IPS-15b (cell line): Measurements from ENCODE around the gene DNASE1L2.

ENCODE experiments used
- H3K27me3 ChIP-seq: one replicate; pipeline ENCODE4 v1.6.1; 2013; ENCODE audit warnings: low read length; ENCODE audit not compliant: control insufficient read depth, insufficient read depth
- H3K36me3 ChIP-seq: one replicate; pipeline ENCODE4 v1.6.1; 2013; ENCODE audit warnings: low read length; ENCODE audit not compliant: control insufficient read depth, insufficient read depth
- H3K4me1 ChIP-seq: one replicate; pipeline ENCODE4 v1.6.1; 2013; ENCODE audit warnings: mild to moderate bottlenecking, low read length; ENCODE audit not compliant: control insufficient read depth, insufficient read depth
- H3K4me3 ChIP-seq: one replicate; pipeline ENCODE4 v1.5.1; 2013; ENCODE audit warnings: low read depth, low read length
- H3K9ac ChIP-seq: one replicate; pipeline ENCODE4 v1.6.1; 2013; ENCODE audit warnings: low read depth, mild to moderate bottlenecking, low read length
- H3K9me3 ChIP-seq: one replicate; pipeline ENCODE4 v1.6.1; 2013; ENCODE audit warnings: mild to moderate bottlenecking, low read length; ENCODE audit not compliant: control insufficient read depth, insufficient read depth

Gene DNASE1L2

GRCh38 chr16:2278956-2279800 is 42.9 kb downstream of the DNASE1L2 start:
- no peaks in the 10 kb centered on the region for H3K27me3 ChIP-seq
- no peaks in the 10 kb centered on the region for H3K36me3 ChIP-seq
- no peak overlapping the region for H3K9ac ChIP-seq
- no peak overlapping the region for H3K4me3 ChIP-seq
- H3K4me1 ChIP-seq: no peaks in the 10 kb centered on the region
- no peaks in the 10 kb centered on the region for H3K9me3 ChIP-seq

DNA sequence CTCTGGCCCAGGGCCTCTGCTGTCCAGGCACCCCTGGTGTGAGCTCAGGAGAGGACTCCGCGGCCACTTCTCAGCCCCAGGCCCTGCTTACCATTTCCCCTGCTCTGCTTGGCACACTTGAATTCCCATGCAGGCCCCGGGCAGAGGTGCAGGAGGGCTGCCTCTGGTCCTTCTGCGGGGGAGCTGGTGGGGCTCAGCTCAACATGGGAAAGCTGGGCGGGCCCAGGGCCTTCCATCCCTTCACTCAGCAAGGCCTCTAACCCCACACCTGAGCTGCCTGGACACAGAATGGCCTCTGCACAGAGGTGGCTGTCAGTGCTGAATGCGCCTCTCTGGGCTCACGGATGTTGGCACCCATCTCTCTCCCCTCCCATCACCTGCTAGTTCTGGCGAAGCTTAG is 44.2 kb downstream of the DNASE1L2 start:
- Histone ChIP-seq H3K27me3 (no peaks in the 10 kb centered on the region), H3K9me3 (no peaks in the 10 kb centered on the region), H3K4me1 (no peaks in the 10 kb centered on the region), H3K4me3 (no peak overlapping the region), H3K36me3 (no peaks in the 10 kb centered on the region), H3K9ac (no peak overlapping the region)

GRCh38 chr16:2280981-2281542 is 44.8 kb downstream of the DNASE1L2 start:
- no peak overlapping the region for H3K9ac ChIP-seq
- no peaks in the 10 kb centered on the region for H3K36me3 ChIP-seq
- H3K4me1 ChIP-seq: no peaks in the 10 kb centered on the region
- H3K9me3 ChIP-seq: no peaks in the 10 kb centered on the region
- H3K27me3 ChIP-seq: no peaks in the 10 kb centered on the region
- no peak overlapping the region for H3K4me3 ChIP-seq

GRCh38 chr16:2282262-2282661 is 46.0 kb downstream of the DNASE1L2 start:
- no peaks in the 10 kb centered on the region for H3K36me3 ChIP-seq
- H3K4me3 ChIP-seq: no peak overlapping the region
- H3K9me3 ChIP-seq: no peaks in the 10 kb centered on the region
- no peaks in the 10 kb centered on the region for H3K4me1 ChIP-seq
- no peaks in the 10 kb centered on the region for H3K27me3 ChIP-seq
- no peak overlapping the region for H3K9ac ChIP-seq

GRCh38 chr16:2282866-2283555 is 46.8 kb downstream of the DNASE1L2 start:
- no peaks in the 10 kb centered on the region for H3K4me1 ChIP-seq
- no peak overlapping the region for H3K9ac ChIP-seq
- no peaks in the 10 kb centered on the region for H3K9me3 ChIP-seq
- H3K36me3 ChIP-seq: no peaks in the 10 kb centered on the region
- H3K27me3 ChIP-seq: no peaks in the 10 kb centered on the region
- H3K4me3 ChIP-seq: no peak overlapping the region

DNA sequence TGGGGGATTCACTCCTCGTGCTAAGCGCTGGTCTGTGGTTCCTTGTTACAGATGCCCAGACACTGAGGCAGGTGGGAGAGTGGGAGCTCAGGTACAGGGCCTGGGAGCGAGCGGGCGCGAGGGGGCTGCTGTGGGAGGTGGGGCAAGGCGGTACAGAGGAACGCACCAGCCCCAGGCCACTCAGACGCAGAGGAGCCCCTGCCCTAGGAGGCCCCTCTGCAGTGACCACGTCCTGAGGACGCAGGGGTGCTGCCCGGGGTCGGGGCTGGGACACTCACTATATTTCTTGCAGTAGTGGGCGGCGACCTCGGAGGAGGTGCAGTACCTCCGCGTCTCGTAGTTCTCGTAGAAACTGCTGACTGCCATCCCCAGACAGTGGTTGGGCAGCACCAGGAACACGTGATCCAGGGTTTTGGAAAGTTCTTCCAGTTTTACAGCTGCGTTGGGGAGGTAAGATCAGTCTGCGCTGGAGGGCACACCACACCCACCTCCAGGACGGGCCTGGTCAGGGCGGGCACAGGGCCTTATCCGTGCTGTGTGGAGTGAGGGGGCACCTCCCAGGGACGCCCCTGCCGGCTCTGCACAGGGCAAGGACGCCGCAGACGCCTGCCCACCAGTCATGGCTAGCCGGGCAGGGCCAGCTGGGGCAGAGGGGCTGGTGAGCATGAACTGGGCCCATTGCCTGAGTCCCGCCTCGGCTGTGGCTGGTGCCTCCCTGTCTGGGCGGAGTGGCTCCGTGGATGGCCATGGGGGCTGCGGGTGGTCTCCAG is 47.9 kb downstream of the DNASE1L2 start:
- H3K4me3 ChIP-seq: no peak overlapping the region
- H3K9ac ChIP-seq: no peak overlapping the region
- H3K4me1 ChIP-seq: no peaks in the 10 kb centered on the region
- H3K27me3 ChIP-seq: no peaks in the 10 kb centered on the region
- no peaks in the 10 kb centered on the region for H3K36me3 ChIP-seq
- H3K9me3 ChIP-seq: no peaks in the 10 kb centered on the region

DNA sequence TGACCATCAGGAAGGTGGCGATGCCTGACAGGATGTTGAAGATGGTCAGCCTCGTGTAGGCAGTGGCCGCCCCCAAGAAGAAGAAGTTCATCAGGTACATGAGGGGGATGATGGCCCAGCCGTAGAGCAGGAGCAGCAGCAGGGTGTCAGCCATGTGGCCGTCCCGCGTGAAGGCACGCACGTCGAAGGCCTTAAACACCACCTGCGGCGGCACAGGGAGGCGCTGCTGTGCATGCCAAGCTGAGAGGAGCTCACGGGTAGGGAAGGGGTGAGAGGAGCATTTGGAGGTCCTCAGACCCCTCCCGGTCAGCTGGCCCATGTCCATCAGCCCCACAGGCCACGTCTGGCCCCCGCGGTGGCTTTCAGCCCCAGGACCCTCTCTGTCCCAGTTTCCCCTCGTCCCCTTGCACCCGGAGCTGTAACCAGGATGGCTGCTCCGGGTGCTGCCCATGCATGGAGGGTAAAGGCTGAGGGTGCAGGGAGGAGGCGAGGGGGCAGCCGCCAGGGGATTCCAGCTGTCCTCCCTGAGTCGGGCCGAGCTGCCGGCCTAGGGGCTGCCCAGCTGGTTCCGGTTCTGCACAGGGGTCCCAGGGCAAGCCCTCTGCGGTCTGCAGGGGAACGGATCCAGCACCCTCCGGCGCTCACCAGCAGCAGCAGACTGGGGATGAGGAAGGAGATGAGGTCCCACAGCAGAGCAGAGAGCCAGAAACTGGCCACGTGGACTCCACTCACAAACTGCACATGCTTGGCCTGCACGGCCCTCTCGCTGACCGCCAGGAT is 48.7 kb downstream of the DNASE1L2 start:
- H3K9me3 ChIP-seq: no peaks in the 10 kb centered on the region
- no peaks in the 10 kb centered on the region for H3K27me3 ChIP-seq
- H3K9ac ChIP-seq: no peak overlapping the region
- no peaks in the 10 kb centered on the region for H3K4me1 ChIP-seq
- no peaks in the 10 kb centered on the region for H3K36me3 ChIP-seq
- no peak overlapping the region for H3K4me3 ChIP-seq

- no peaks in the 10 kb centered on the region for H3K9me3 ChIP-seq
- no peaks in the 10 kb centered on the region for H3K4me1 ChIP-seq
- H3K36me3 ChIP-seq: no peaks in the 10 kb centered on the region
- H3K4me3 ChIP-seq: no peak overlapping the region
- no peaks in the 10 kb centered on the region for H3K27me3 ChIP-seq
- H3K9ac ChIP-seq: no peak overlapping the region
Measured at GRCh38 chr16:2285731-2286191, 49.5 kb downstream of the DNASE1L2 start.

GRCh38 chr16:2286550-2286949 is 50.3 kb downstream of the DNASE1L2 start:
- H3K9me3 ChIP-seq: no peaks in the 10 kb centered on the region
- no peaks in the 10 kb centered on the region for H3K36me3 ChIP-seq
- H3K4me3 ChIP-seq: no peak overlapping the region
- no peaks in the 10 kb centered on the region for H3K4me1 ChIP-seq
- no peak overlapping the region for H3K9ac ChIP-seq
- no peaks in the 10 kb centered on the region for H3K27me3 ChIP-seq

GRCh38 chr16:2287916-2288547 is 51.8 kb downstream of the DNASE1L2 start:
- H3K4me1 ChIP-seq: no peaks in the 10 kb centered on the region
- H3K36me3 ChIP-seq: no peaks in the 10 kb centered on the region
- H3K9me3 ChIP-seq: no peaks in the 10 kb centered on the region

More at GRCh38 chr16:2287916-2288547, 51.8 kb downstream of the DNASE1L2 start:
- Histone ChIP-seq H3K9ac (no peak overlapping the region), H3K27me3 (no peaks in the 10 kb centered on the region), H3K4me3 (no peak overlapping the region)
